ENCODE measurements around the gene ME3. TPM values are rescaled to one million over a fixed set of nuclear protein-coding genes. Genes with fewer than 3 reads are reported as not detected.

ME3 gene
- total RNA-seq, 1 experiment from 2014 or later = 0.30 TPM

GRCh38 chr11:86555866-86556265 lies 116.5 kb downstream of the ME3 start:
- TF ChIP-seq YY1 (IDR thresholded peaks at IDR 0.05; ENCODE audit: extremely low read depth, insufficient replicate concordance, low read depth, low read length) = no peak
- TF ChIP-seq ELF1 (IDR thresholded peaks at IDR 0.05; ENCODE audit: borderline replicate concordance, low read depth) = no peak
- TF ChIP-seq EZH2 (IDR thresholded peaks at IDR 0.05) = no peak
- TF ChIP-seq CEBPB (IDR thresholded peaks at IDR 0.05; ENCODE audit: low read depth) = no peak
- no peak for TF ChIP-seq SP1 (IDR thresholded peaks at IDR 0.05; ENCODE audit: low read depth)
- TF ChIP-seq ZFX (IDR thresholded peaks at IDR 0.05) = no peak
- no peak for TF ChIP-seq SIN3A (IDR thresholded peaks at IDR 0.05; ENCODE audit: low read depth)
- no peak for TF ChIP-seq SRF (IDR thresholded peaks at IDR 0.05; ENCODE audit: low read depth)
- no peak for TF ChIP-seq CBX3 (IDR thresholded peaks at IDR 0.05; ENCODE audit: low read depth)
- TF ChIP-seq, protein P1, sequence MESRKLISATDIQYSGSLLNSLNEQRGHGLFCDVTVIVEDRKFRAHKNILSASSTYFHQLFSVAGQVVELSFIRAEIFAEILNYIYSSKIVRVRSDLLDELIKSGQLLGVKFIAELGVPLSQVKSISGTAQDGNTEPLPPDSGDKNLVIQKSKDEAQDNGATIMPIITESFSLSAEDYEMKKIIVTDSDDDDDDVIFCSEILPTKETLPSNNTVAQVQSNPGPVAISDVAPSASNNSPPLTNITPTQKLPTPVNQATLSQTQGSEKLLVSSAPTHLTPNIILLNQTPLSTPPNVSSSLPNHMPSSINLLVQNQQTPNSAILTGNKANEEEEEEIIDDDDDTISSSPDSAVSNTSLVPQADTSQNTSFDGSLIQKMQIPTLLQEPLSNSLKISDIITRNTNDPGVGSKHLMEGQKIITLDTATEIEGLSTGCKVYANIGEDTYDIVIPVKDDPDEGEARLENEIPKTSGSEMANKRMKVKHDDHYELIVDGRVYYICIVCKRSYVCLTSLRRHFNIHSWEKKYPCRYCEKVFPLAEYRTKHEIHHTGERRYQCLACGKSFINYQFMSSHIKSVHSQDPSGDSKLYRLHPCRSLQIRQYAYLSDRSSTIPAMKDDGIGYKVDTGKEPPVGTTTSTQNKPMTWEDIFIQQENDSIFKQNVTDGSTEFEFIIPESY (IDR thresholded peaks at IDR 0.05; ENCODE audit: extremely low read depth, insufficient replicate concordance, low read length) = no peak
- TF ChIP-seq ZNF274 (IDR thresholded peaks at IDR 0.05; ENCODE audit: low read depth, low read length) = no peak
- no peak for TF ChIP-seq TCF7L2 (IDR thresholded peaks at IDR 0.05; ENCODE audit: borderline replicate concordance, extremely low read depth, insufficient read depth, insufficient read length)
- ChIA-PET CTCF (interaction anchor here (1.1 kb wide), 1 partner anchor 16 kb away, joined by 3 read pairs; no protein-coding TSS in a partner anchor), RAD21 (ENCODE audit: low non-redundant PET in 1 of 2, low total read pairs in 2 of 2, uncharacterized antibody in 2 of 2, unreplicated experiment in 2 of 2) (no interaction called here), POLR2A (no interaction called here)
- no peak overlapping the region for H3K9ac ChIP-seq (ENCODE audit: low read length)
- H3K9me2 ChIP-seq (ENCODE audit: insufficient read depth) = no peaks in the 10 kb centered on the region
- intact Hi-C loops (cut with micrococcal nuclease) = no loop called here
- peaks cover 4 to 18% of the 10 kb centered on the region in 2 experiments for H3K4me1 ChIP-seq (ENCODE audit: control insufficient read depth in 1 of 2, insufficient read depth in 2 of 2, low read length in 2 of 2)
- H3K4me2 ChIP-seq (ENCODE audit: low read length) = no peak overlapping the region
- DNase-seq (ENCODE audit: low read depth, low spot score) (no peak), ATAC-seq (no peak)
- H2AFZ ChIP-seq (ENCODE audit: low read depth, low read length, poor library complexity, severe bottlenecking) = no peak overlapping the region
- BruUV-seq (replicated peaks) = no TSS peak
- H3K27ac ChIP-seq (ENCODE audit: low read depth, low read length) = no peak overlapping the region
- H3K36me3 ChIP-seq (ENCODE audit: control insufficient read depth in 1 of 2, insufficient read depth in 2 of 2, low read length in 2 of 2) = no peaks in the 10 kb centered on the region
- H3K4me3 ChIP-seq (replicated peaks in 1 of 2; ENCODE audit: low read depth in 1 of 2, low read length in 2 of 2) = no peak overlapping the region
- no peaks in the 10 kb centered on the region for H3K9me3 ChIP-seq (ENCODE audit: control insufficient read depth in 1 of 2, insufficient read depth in 1 of 2, low read depth in 1 of 2, low read length in 2 of 2)
- no peaks in the 10 kb centered on the region for H3K79me2 ChIP-seq (ENCODE audit: insufficient read depth, low read length)
- H3K27me3 ChIP-seq (ENCODE audit: insufficient read depth, low read length) = no peaks in the 10 kb centered on the region
- no peaks in the 10 kb centered on the region for H4K20me1 ChIP-seq (ENCODE audit: insufficient read depth)

Data from HCT116 (cell line).